Urinary bladder (tissue), 4 donors: ENCODE measurements around the gene ADGRG7. TPM values are rescaled to one million over a fixed set of nuclear protein-coding genes. Genes with fewer than 3 reads are reported as not detected.

ENCODE experiments used
- DNase-seq: peaks from one replicate; pipeline ENCODE4 v3.0.0-alpha.2; 2015; ENCODE audit errors: extremely low spot score
- H3K27ac ChIP-seq: one replicate; pipeline ENCODE4 v1.5.1; 2013; ENCODE audit warnings: low read depth, mild to moderate bottlenecking, moderate library complexity
- H3K36me3 ChIP-seq: one replicate; pipeline ENCODE4 v1.6.1; 2013; ENCODE audit warnings: mild to moderate bottlenecking, moderate library complexity; ENCODE audit not compliant: insufficient read depth
- H3K4me1 ChIP-seq: one replicate; pipeline ENCODE4 v1.6.1; 2013; ENCODE audit warnings: mild to moderate bottlenecking, moderate library complexity; ENCODE audit not compliant: insufficient read depth
- H3K4me3 ChIP-seq: one replicate; pipeline ENCODE4 v1.5.1; 2013; ENCODE audit warnings: low read depth, low read length
- WGBS: extraction: QIAGEN DNeasy Blood & Tissue Kit; methylation state at CpG from one replicate; pipeline ENCODE4 v1.1.7; 2013; 5-methylcytosine and 5-hydroxymethylcytosine counted together
- polyA plus RNA-seq: library from polyadenylated mRNA; stranded (reverse); fragments of 200-250 nt; gene quantifications from one replicate; pipeline ENCODE4 v1.2.3, GENCODE V29; 2013
- total RNA-seq: library from RNA; depleted of rRNA; stranded (reverse); fragments of >200 nt; gene quantifications from one replicate; pipeline ENCODE4 v1.2.3, GENCODE V29; 2014
- donor health status: healthy with polysubstance abuse.
- donor health status: healthy.

ADGRG7 gene, protein sequence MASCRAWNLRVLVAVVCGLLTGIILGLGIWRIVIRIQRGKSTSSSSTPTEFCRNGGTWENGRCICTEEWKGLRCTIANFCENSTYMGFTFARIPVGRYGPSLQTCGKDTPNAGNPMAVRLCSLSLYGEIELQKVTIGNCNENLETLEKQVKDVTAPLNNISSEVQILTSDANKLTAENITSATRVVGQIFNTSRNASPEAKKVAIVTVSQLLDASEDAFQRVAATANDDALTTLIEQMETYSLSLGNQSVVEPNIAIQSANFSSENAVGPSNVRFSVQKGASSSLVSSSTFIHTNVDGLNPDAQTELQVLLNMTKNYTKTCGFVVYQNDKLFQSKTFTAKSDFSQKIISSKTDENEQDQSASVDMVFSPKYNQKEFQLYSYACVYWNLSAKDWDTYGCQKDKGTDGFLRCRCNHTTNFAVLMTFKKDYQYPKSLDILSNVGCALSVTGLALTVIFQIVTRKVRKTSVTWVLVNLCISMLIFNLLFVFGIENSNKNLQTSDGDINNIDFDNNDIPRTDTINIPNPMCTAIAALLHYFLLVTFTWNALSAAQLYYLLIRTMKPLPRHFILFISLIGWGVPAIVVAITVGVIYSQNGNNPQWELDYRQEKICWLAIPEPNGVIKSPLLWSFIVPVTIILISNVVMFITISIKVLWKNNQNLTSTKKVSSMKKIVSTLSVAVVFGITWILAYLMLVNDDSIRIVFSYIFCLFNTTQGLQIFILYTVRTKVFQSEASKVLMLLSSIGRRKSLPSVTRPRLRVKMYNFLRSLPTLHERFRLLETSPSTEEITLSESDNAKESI
- 0.11 TPM for total RNA-seq
- not detected for polyA plus RNA-seq

DNA sequence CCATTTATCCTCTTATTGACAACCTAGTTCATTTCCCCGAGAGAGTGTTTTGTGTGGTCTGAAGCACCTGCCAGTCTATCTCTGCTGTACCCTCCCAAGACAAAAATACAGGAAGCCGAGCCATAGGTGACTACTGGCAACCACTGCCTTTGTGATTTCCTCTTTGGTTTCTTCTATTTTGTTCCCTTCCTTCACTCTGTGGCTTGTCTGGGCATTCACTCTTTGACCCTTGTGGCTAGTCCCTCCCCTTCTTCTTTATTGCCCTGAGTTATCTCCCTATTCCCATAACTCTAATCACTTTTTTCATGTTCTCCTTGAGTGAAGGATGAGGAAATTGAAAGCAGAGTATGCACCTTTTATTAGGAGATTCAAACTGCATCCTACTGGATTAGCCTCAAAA, at the start of gene ADGRG7:
Gene ADGRG7, plus strand, starts transcription at position 297 of the 400 bp plus-strand sequence. CDS start 256 bp downstream, outside the sequence.
- DNase-seq: no peak
- Histone ChIP-seq H3K4me3 (no peak within 1 kb of the TSS), H3K27ac (no peak within 1 kb of the TSS), H3K36me3 (no peaks in the 10 kb centered on the region), H3K4me1 (no peaks in the 10 kb centered on the region)
- 54% methylated on average over 2 of the region's 2 CpGs for WGBS

DNA sequence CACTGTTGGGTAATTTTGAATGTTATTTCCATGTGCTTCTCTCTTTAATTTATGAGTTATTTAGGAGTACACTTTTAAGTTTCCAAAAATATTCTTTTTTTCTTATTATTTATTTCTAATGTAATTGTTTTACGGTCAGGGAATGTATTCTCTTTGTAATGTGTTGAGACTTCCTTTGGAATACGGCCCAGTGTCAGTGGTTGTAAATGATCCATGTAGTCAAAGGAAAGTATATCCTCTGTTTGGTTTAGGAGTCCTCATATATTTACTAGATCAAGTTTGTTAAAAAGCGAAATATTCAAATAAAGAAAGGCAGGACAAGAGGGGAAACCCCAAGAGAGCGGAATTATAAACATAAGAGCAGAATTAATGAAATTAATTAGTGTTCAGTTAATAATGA, 49.0 kb upstream of the ADGRG7 start:
- no peak for DNase-seq
- Histone ChIP-seq H3K36me3 (no peaks in the 10 kb centered on the region), H3K4me3 (no peak overlapping the region), H3K27ac (no peak overlapping the region), H3K4me1 (no peaks in the 10 kb centered on the region)
- WGBS: 72% methylated on average over 4 of the region's 4 CpGs

DNA sequence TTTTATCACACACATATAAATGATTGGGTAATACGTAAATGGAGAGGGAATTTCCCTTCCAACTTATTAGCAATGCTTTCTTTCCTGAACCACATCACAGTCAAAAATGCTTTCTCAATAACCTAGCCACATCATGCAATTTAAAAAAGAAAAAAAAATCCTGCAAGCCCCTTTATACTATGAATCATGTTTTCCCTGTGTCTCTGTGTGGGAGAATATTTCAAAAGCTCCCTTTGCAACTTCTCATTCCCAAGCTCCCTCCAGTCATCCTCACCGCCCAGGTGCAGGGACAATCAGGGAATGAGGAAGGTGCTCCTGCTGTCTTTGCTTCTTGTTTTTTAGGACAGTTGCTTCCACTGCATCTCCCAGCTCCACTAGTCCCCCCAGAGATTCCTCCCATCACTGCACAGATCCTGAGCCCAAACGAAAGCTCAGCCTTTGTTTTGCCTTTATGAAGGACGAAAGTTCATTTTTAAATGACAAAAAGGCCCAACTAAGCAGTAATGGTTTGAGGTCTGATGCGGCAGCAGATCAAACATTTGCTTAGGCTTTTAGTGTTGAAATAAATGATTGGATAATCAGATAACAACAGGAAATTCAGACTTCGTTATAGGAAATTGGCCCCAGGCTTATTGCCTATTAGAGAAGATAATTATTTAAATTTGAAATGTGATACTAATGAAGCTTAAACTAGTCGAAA, 47.8 kb upstream of the ADGRG7 start:
- Histone ChIP-seq H3K36me3 (no peaks in the 10 kb centered on the region), H3K27ac (peak overlapping the region; percentile 14), H3K4me3 (no peak overlapping the region), H3K4me1 (no peaks in the 10 kb centered on the region)
- 70% methylated on average over 7 of the region's 7 CpGs for WGBS
- no peak for DNase-seq

DNA sequence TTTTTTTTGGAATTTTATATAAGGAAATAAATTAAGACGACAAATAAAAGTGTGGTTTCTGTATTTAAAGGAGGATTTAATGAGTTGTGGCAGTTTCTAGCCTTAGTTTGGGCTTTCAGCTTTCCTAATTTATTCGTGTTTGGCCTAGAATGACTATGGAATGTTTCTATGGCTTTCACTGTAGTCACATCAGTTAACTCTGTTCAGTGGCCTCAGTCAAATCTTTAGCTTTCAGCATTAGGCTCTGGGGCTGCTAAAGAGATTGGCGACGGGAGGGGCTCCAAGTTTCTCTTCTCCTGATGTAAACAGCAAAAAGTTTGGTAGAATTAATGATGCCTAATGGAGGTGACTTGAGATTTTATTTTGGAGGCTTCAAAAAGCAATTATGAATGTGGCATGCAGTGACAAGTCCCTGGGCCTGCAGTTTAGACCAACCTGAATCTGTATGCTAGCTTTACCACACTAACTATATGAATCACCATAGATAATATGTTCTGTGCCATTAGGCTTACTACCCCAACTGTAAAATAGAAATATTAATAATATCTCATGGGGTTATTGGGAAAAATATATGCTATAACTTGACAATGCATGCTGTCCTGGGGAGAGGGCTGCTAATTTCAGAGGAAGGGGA, 47.1 kb upstream of the ADGRG7 start:
- no peaks in the 10 kb centered on the region for H3K4me1 ChIP-seq
- H3K27ac ChIP-seq: peak overlapping the region; percentile 23
- DNase-seq: no peak
- no peaks in the 10 kb centered on the region for H3K36me3 ChIP-seq
- no peak overlapping the region for H3K4me3 ChIP-seq
- 83% methylated on average over 4 of the region's 4 CpGs for WGBS

DNA sequence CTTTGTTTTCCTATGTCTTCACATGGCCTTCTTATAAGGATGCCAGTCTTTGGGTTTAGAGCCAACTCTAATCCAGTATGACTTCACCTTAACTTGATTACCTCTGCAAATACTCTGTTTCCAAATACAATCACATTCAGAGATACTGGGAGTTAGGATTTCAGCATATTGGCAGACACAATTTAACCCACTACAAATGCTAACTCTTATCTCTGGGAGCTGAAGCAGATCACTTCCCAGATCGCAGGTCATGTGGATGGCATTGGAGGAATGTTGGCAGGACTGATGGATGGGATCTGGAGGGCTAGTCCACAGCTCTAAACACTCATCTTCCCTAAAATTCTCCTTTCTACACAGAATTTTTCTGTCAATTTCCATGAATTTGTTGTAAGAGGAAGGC, 46.2 kb upstream of the ADGRG7 start:
- Histone ChIP-seq H3K36me3 (no peaks in the 10 kb centered on the region), H3K27ac (no peak overlapping the region), H3K4me1 (no peaks in the 10 kb centered on the region), H3K4me3 (no peak overlapping the region)
- WGBS: 41% methylated on average over 1 of the region's 1 CpG
- no peak for DNase-seq

DNA sequence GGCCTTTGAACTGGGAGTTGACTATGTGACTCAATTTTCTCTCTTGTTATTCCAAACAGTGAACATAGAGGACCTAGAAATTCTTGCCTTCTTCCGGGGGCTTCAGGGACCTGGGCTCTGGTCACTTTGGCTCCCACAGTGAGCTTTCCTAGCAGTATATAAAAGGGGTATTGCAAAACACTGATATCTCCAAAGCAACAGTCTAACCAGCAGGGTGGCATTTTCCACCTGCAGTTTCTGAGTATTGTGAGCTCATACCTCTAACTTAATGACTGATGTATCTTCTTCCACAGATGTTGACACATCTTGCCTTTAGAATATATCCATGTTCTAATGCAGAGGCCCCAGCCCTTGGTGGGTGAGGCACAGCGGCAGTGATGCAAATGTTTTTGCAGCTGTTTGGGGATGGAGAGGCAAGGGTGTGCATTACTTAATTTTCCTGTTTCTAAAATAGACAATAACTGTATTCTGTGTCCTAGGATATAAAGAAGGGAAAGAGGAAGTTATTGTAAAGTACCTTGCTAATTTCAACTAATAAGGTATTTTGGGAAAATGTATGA, 45.7 kb upstream of the ADGRG7 start:
- Histone ChIP-seq H3K36me3 (no peaks in the 10 kb centered on the region), H3K4me3 (no peak overlapping the region), H3K27ac (no peak overlapping the region), H3K4me1 (no peaks in the 10 kb centered on the region)
- 91% methylated on average over 2 of the region's 2 CpGs for WGBS
- no peak for DNase-seq

DNA sequence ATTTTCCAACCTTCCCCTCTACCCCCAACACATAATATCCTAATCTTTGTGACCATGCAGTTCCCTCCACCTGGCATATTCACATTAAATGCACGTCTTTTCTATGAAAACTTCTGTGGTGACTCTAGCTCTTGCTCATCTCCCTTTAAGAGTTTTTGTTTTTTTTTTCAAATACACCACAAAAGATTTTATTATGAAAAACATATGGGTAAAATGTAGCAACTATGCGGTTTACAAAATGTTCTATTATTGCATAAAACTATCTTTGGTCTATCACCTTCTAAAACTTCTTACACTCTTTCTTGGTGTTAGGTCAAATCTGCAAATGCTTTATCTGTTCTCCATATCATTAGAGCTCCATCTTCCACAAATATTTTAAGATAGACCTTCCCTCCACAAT, 38.6 kb upstream of the ADGRG7 start:
- no peaks in the 10 kb centered on the region for H3K36me3 ChIP-seq
- no peak overlapping the region for H3K4me3 ChIP-seq
- 96% methylated on average over 2 of the region's 2 CpGs for WGBS
- no peaks in the 10 kb centered on the region for H3K4me1 ChIP-seq
- no peak overlapping the region for H3K27ac ChIP-seq
- no peak for DNase-seq

DNA sequence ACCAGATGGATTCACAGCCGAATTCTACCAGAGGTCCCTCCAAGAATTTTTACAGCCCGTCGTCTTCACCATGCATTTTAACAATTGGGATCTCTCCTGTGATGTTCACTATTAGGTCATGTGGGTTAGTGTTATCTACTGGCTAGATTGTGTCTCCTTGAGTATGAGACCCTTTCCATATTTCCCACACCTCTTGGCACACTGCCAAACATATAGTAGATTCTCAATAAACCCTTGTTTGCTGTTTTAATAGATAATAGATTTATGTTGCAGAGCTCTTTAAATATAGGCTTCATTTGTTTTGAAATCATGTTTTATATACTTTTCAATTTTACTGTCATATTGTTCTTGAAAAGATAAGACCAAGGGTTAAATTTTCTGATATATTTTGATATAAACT, 34.9 kb upstream of the ADGRG7 start:
- H3K27ac ChIP-seq: no peak overlapping the region
- WGBS: 96% methylated on average over 3 of the region's 3 CpGs
- no peak overlapping the region for H3K4me3 ChIP-seq
- peaks cover 2% of the 10 kb centered on the region for H3K36me3 ChIP-seq
- H3K4me1 ChIP-seq: no peaks in the 10 kb centered on the region
- DNase-seq: no peak

DNA sequence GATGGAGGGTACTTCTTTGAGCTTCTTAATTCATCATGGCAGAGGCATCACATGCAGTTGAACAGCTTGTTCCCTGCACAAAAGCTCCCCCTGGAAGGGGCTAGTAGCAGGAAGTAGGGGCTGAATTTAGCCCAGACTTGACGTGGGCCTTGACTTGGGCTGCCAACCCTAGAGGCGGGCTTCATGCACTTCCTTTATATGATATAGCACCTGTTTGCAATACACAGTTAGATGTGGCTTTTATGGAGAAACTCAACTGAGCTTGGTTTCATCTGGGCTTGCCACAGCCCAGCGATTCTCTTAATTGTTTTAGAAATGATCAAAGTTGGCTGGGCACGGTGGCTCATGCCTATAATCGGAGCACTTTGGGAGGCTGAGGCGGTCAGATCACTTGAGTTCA, 33.7 kb upstream of the ADGRG7 start:
- no peak overlapping the region for H3K27ac ChIP-seq
- H3K4me3 ChIP-seq: no peak overlapping the region
- WGBS: 96% methylated on average over 6 of the region's 6 CpGs
- H3K4me1 ChIP-seq: no peaks in the 10 kb centered on the region
- H3K36me3 ChIP-seq: peaks cover 2% of the 10 kb centered on the region
- no peak for DNase-seq

DNA sequence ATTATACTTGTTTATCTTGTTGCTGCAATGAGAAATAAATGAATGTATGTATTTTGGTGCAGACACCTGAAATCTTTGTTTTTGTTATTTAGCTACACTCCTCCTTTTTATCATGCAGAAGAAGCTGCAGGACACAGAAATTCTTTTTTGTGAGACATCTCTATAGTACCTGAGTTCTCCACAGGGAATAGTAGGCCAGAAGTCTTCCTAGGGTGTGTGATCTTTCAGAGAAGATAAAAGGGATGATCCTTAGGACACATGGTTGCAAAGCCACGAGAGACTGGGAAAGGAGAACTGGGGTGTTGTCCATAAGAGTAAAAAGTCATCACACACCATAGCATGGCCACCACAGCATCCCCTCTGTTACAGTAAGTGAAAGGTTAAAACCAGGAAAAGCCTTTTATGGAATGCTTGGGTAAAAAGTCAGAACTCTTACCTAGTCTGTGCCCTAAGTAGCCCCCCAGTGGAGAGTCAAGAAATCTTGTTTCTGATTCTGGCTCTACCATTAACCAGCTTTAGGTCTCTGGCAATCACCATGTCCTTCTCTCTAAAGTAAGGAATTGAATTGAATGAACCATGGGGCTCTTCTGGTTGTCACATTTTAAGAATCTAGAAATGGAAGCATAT, 31.9 kb upstream of the ADGRG7 start:
- no peaks in the 10 kb centered on the region for H3K4me1 ChIP-seq
- no peak overlapping the region for H3K4me3 ChIP-seq
- H3K36me3 ChIP-seq: peaks cover 2% of the 10 kb centered on the region
- no peak for DNase-seq
- H3K27ac ChIP-seq: no peak overlapping the region
- WGBS: 63% methylated on average over 1 of the region's 1 CpG

DNA sequence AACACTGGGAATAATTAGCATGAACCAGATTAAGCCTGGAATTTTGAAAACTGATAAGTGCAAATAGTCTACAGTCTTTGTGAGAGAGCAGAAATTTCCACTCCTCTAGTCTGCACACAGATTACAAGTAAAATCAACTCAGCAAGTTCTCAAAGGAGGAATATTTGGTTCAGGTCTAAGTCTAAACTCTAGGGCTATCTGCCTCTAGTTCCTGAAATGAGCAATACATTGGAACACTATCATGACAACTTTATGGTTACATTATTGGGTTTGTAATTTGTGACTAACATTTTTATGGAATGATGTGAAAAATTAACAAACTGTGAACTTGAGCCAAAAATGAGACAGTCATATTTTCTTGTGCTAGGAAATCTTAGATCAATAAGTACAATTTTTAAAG, 30.8 kb upstream of the ADGRG7 start:
- DNase-seq: no peak
- no peaks in the 10 kb centered on the region for H3K4me1 ChIP-seq
- H3K4me3 ChIP-seq: no peak overlapping the region
- peaks cover 2% of the 10 kb centered on the region for H3K36me3 ChIP-seq
- no peak overlapping the region for H3K27ac ChIP-seq

DNA sequence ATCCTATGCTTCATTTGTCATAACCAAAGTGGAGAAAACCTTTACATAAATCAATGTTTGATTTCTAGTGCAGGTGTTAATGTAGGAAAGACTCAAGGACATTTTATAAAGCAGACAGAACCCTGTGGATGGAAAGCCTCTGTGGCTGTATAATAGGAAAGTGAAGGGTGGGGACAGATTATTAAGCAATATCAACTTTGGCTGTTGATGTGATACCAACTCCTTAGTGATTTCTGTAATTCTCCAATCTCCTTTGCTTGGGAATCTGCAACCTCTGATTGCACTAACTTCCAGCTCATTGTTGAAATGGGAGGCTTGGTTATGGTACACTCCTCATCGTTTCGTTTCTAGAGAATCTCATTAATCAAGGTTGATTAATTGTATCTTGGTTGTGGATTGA, 29.3 kb upstream of the ADGRG7 start:
- Histone ChIP-seq H3K4me1 (no peaks in the 10 kb centered on the region), H3K4me3 (no peak overlapping the region), H3K27ac (no peak overlapping the region), H3K36me3 (peaks cover 2% of the 10 kb centered on the region)
- WGBS: 60% methylated on average over 2 of the region's 2 CpGs
- DNase-seq: no peak

DNA sequence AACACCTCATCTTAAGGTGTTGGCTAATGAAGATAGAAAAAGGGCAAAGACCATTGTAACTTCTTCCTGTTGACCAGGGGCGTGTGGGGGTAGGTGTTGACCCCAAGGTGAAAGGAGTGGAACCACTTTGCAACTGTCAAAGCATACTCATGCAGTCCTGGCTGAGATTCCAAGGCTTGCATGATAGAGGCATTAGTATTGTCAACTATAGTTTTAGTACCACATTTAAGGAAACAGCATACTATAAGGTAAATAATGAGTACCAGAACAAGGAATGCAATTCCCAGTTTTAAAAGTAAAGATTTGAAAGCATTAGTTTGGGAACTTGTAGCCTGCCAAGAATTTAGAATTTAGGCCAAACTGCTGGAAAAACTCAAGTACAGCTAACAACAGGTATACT, 27.8 kb upstream of the ADGRG7 start:
- no peaks in the 10 kb centered on the region for H3K4me1 ChIP-seq
- no peak for DNase-seq
- no peak overlapping the region for H3K4me3 ChIP-seq
- H3K36me3 ChIP-seq: peaks cover 2% of the 10 kb centered on the region
- WGBS: 94% methylated on average over 1 of the region's 1 CpG
- no peak overlapping the region for H3K27ac ChIP-seq
